SU-DHL-6 (cell line): ENCODE measurements around the gene HPCAL4.

ENCODE experiments used
- H2AFZ ChIP-seq: fragments of 200-600 bp; sonication (generic); 2 replicates; pipeline ENCODE4 v1.6.1; 2014; ENCODE audit warnings: low read depth, mild to moderate bottlenecking, moderate library complexity, mixed read lengths, antibody characterized with exemption, low read length; ENCODE audit not compliant: severe bottlenecking
- H3F3A ChIP-seq: fragments of 200-600 bp; shearing (Covaris generic); 2 replicates; pipeline ENCODE4 v1.6.0; 2016; ENCODE audit warnings: antibody characterized with exemption, mild to moderate bottlenecking; ENCODE audit not compliant: insufficient read depth
- H3K27ac ChIP-seq: fragments of 200-600 bp; sonication (generic); 2 replicates; pipeline ENCODE4 v1.5.1; 2016; ENCODE audit warnings: low read depth, mild to moderate bottlenecking, low read length, moderate library complexity, mixed read lengths
- H3K27me3 ChIP-seq: fragments of 200-600 bp; sonication (generic), shearing (Covaris generic); 2 replicates; pipeline ENCODE4 v1.6.0; 2014; ENCODE audit warnings: mild to moderate bottlenecking, low read length
- H3K36me3 ChIP-seq: fragments of 200-600 bp; sonication (generic); 2 replicates; pipeline ENCODE4 v1.6.1; 2014; ENCODE audit warnings: mild to moderate bottlenecking, low read length, mixed read lengths
- H3K4me2 ChIP-seq: fragments of 300-600, 200-600 bp; shearing (Covaris generic), sonication (generic); 2 replicates; pipeline ENCODE4 v1.6.0; 2014; ENCODE audit warnings: low read length, low read depth, mild to moderate bottlenecking; ENCODE audit not compliant: poor library complexity, severe bottlenecking
- H3K4me3 ChIP-seq: fragments of 200-600 bp; sonication (generic); 2 replicates; pipeline ENCODE4 v1.5.1; 2014; ENCODE audit warnings: antibody characterized with exemption, low read length, mild to moderate bottlenecking, mixed read lengths; ENCODE audit not compliant: insufficient read depth, poor library complexity, severe bottlenecking
- H3K79me2 ChIP-seq: fragments of 200-600 bp; sonication (generic); 2 replicates; pipeline ENCODE4 v1.6.1; 2014; ENCODE audit warnings: mild to moderate bottlenecking, low read length, moderate library complexity; ENCODE audit not compliant: insufficient read depth
- H3K9ac ChIP-seq: fragments of 200-600 bp; sonication (generic); 2 replicates; pipeline ENCODE4 v1.7.0; 2014; ENCODE audit warnings: mild to moderate bottlenecking, low read length
- H3K9me2 ChIP-seq: fragments of 200-600 bp; sonication (generic); replicated peaks from 2 replicates; pipeline ENCODE4 v1.6.1; 2014; ENCODE audit warnings: low read length; ENCODE audit not compliant: insufficient read depth
- H3K9me3 ChIP-seq: fragments of 200-600 bp; sonication (generic); 2 replicates; pipeline ENCODE4 v1.6.1; 2014; ENCODE audit warnings: low read length, mixed read lengths; ENCODE audit not compliant: insufficient read depth
- H4K20me1 ChIP-seq: fragments of 200-600 bp; sonication (generic); 2 replicates; pipeline ENCODE4 v1.6.1; 2014; ENCODE audit warnings: low read depth, mild to moderate bottlenecking, antibody characterized with exemption, low read length, moderate library complexity, mixed read lengths
- CTCF ChIP-seq: fragments of 200-600 bp; sonication (generic); IDR thresholded peaks from one replicate; pipeline ENCODE4 v1.5.1; 2017; ENCODE audit warnings: antibody characterized with exemption, mild to moderate bottlenecking, low read length, moderate library complexity; ENCODE audit not compliant: insufficient read depth, poor library complexity, severe bottlenecking
- EZH2phosphoT487 ChIP-seq: fragments of 200-600 bp; sonication (generic), shearing (Covaris generic); conservative IDR thresholded peaks from 2 replicates; pipeline ENCODE4 v1.6.1; 2018; ENCODE audit warnings: mild to moderate bottlenecking, antibody characterized with exemption, low read length, moderate library complexity, mixed read lengths

HPCAL4 gene

DNA sequence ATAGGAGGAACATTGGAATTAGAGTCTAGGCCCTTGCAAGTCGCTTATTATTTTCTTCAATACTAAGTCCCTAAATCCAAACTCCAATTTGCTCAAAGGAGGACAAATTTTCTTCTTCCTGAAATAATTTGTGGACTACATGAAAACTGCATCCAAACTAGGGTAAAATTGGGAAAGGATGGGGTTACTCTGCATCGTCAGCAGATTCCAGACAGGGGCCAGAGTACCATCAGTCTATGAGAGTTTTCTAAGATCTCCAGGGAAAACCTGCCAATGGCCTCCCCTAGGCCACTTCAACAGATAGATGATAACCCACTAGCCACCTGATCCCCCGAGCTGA lies 52.3 kb downstream of the HPCAL4 start:
- no peak overlapping the region for H2AFZ ChIP-seq
- TF ChIP-seq CTCF, result no peak
- no peak for TF ChIP-seq EZH2phosphoT487
- H3K4me3 ChIP-seq, result no peak overlapping the region

DNA sequence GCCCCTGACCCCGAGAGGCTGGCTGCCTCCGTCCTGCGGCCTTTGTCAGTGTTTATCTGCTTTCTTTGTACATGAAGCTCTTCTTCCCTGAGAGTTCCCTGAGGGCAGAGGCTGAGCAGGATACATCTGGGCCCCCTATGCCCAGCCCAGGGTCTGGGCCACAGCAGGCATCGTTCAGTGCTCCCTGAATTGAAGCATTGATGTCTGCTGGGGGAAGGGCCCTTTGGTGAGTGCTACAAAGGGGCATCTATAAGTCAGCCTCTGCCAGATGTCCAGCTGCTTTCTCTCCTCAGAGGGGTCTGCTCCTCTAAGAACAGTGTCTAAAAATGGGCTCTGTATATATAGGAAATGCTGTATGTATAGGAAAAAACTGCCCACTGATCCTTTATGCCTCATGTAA lies 53.9 kb downstream of the HPCAL4 start:
- Histone ChIP-seq H3K9me3 (no peaks in the 10 kb centered on the region), H3K9me2 (no peaks in the 10 kb centered on the region), H3K9ac (no peak overlapping the region), H3K27me3 (no peaks in the 10 kb centered on the region), H3K27ac (no peak overlapping the region), H3K79me2 (no peaks in the 10 kb centered on the region), H3K4me3 (no peak overlapping the region), H3F3A (no peaks in the 10 kb centered on the region), H3K4me2 (no peak overlapping the region), H3K36me3 (no peaks in the 10 kb centered on the region), H2AFZ (no peak overlapping the region), H4K20me1 (no peaks in the 10 kb centered on the region)
- TF ChIP-seq CTCF (no peak), EZH2phosphoT487 (no peak)

More for the DNA sequence above, 52.3 kb downstream of the HPCAL4 start:
- no peak overlapping the region for H3K9ac ChIP-seq
- no peaks in the 10 kb centered on the region for H3K27me3 ChIP-seq
- no peaks in the 10 kb centered on the region for H3K9me2 ChIP-seq
- H3K9me3 ChIP-seq, result no peaks in the 10 kb centered on the region
- H3F3A ChIP-seq, result no peaks in the 10 kb centered on the region
- H3K79me2 ChIP-seq, result no peaks in the 10 kb centered on the region
- H3K4me2 ChIP-seq, result no peak overlapping the region
- no peaks in the 10 kb centered on the region for H4K20me1 ChIP-seq
- no peak overlapping the region for H3K27ac ChIP-seq
- H3K36me3 ChIP-seq, result no peaks in the 10 kb centered on the region

- no peak overlapping the region for H3K27ac ChIP-seq
- H3K4me2 ChIP-seq, result no peak overlapping the region
- no peaks in the 10 kb centered on the region for H3K27me3 ChIP-seq
Measured at GRCh38 chr1:39635871-39636210, 55.4 kb downstream of the HPCAL4 start.

More at GRCh38 chr1:39635871-39636210, 55.4 kb downstream of the HPCAL4 start:
- H3F3A ChIP-seq, result no peaks in the 10 kb centered on the region
- no peaks in the 10 kb centered on the region for H3K9me3 ChIP-seq
- H2AFZ ChIP-seq, result no peak overlapping the region
- H4K20me1 ChIP-seq, result no peaks in the 10 kb centered on the region
- H3K79me2 ChIP-seq, result no peaks in the 10 kb centered on the region
- no peak overlapping the region for H3K4me3 ChIP-seq
- H3K9ac ChIP-seq, result no peak overlapping the region
- no peaks in the 10 kb centered on the region for H3K36me3 ChIP-seq
- TF ChIP-seq CTCF, result no peak
- no peak for TF ChIP-seq EZH2phosphoT487
- no peaks in the 10 kb centered on the region for H3K9me2 ChIP-seq
